ENCODE results near the gene DBX1. TPM values are rescaled to one million over a fixed set of nuclear protein-coding genes. Genes with fewer than 3 reads are reported as not detected.
"Not testable (repeated sequence)": the region's sequence is repeated elsewhere in the genome, so short reads cannot be mapped to it uniquely, and the experiment has no call there.

The DBX1 gene
- total and polyA plus RNA-seq, 3 experiments from 2014 or later: not detected

GRCh38 chr11:20137637-20138036 is 22.6 kb downstream of the DBX1 start:
- H3K27me3 Mint-ChIP-seq: peaks cover 20 to 68% of the 10 kb centered on the region in 2 donors

GRCh38 chr11:20134991-20135736 is 25.1 kb downstream of the DBX1 start:
- H3K4me3 Mint-ChIP-seq: no peak overlapping the region
- H3K9me3 Mint-ChIP-seq: no peaks in the 10 kb centered on the region
- H3K4me1 ChIP-seq (ENCODE audit: insufficient read depth, low read length): no peaks in the 10 kb centered on the region
- H3K4me1 Mint-ChIP-seq: peaks cover 10 to 13% (median 12%) of the 10 kb centered on the region in 3 donors
- H3K27ac Mint-ChIP-seq: no peak overlapping the region
- peaks cover 0 to 1% (median 0%) of the 10 kb centered on the region in 3 donors for H3K36me3 Mint-ChIP-seq
- no peaks in the 10 kb centered on the region for H3K9me3 ChIP-seq (ENCODE audit: low read length)
- peaks cover 20 to 61% of the 10 kb centered on the region in 2 donors for H3K27me3 Mint-ChIP-seq
- H3K27me3 ChIP-seq (ENCODE audit: insufficient read depth, low read length, poor library complexity, severe bottlenecking): peaks cover 6% of the 10 kb centered on the region
- no peak overlapping the region for H3K27ac ChIP-seq (ENCODE audit: low read depth, low read length)
- CTCF ChIA-PET: interaction anchor here (4.3 kb wide), 1 partner anchor 220 kb away, joined by 20 read pairs; no protein-coding TSS in a partner anchor
- no peaks in the 10 kb centered on the region for H3K36me3 ChIP-seq (ENCODE audit: insufficient read depth, low read length)
- no peak overlapping the region for H3K4me3 ChIP-seq (ENCODE audit: low read length)
- no peak for DNase-seq
- POLR2A ChIA-PET: interaction anchor here (0.6 kb wide), 1 partner anchor 31 kb away, joined by 7 read pairs; no protein-coding TSS in a partner anchor

More at GRCh38 chr11:20137637-20138036, 22.6 kb downstream of the DBX1 start:
- no peak overlapping the region for H3K27ac ChIP-seq (ENCODE audit: low read depth, low read length)
- no peaks in the 10 kb centered on the region for H3K27me3 ChIP-seq (ENCODE audit: insufficient read depth, low read length, poor library complexity, severe bottlenecking)
- no peak overlapping the region for H3K4me3 Mint-ChIP-seq
- no peak for DNase-seq
- no peak overlapping the region for H3K4me3 ChIP-seq (ENCODE audit: low read length)
- H3K4me1 Mint-ChIP-seq: peaks cover 0 to 1% (median under 1%) of the 10 kb centered on the region in 3 donors
- H3K36me3 Mint-ChIP-seq: peaks cover 0 to 1% (median 0%) of the 10 kb centered on the region in 3 donors
- H3K9me3 ChIP-seq (ENCODE audit: low read length): no peaks in the 10 kb centered on the region
- no peaks in the 10 kb centered on the region for H3K9me3 Mint-ChIP-seq
- no peaks in the 10 kb centered on the region for H3K36me3 ChIP-seq (ENCODE audit: insufficient read depth, low read length)
- no peak overlapping the region for H3K27ac Mint-ChIP-seq
- CTCF ChIA-PET: interaction anchor here (1.2 kb wide), 1 partner anchor 9 kb away, joined by 3 read pairs; no protein-coding TSS in a partner anchor
- no peaks in the 10 kb centered on the region for H3K4me1 ChIP-seq (ENCODE audit: insufficient read depth, low read length)
- POLR2A ChIA-PET: no interaction called here

GRCh38 chr11:20132667-20133039 is 27.6 kb downstream of the DBX1 start:
- DNase-seq: no peak
- POLR2A ChIA-PET: no interaction called here

GRCh38 chr11:20131788-20132666 is 28.2 kb downstream of the DBX1 start:
- peaks cover 0 to 1% (median 0%) of the 10 kb centered on the region in 3 donors for H3K36me3 Mint-ChIP-seq
- peaks cover 17 to 41% of the 10 kb centered on the region in 2 donors for H3K27me3 Mint-ChIP-seq
- POLR2A ChIA-PET: no interaction called here
- Histone ChIP-seq H3K27ac (ENCODE audit: low read depth, low read length) (no peak overlapping the region), H3K4me3 (ENCODE audit: low read length) (peak overlapping the region; percentile 66), H3K27me3 (ENCODE audit: insufficient read depth, low read length, poor library complexity, severe bottlenecking) (peaks cover 6% of the 10 kb centered on the region), H3K4me1 (ENCODE audit: insufficient read depth, low read length) (no peaks in the 10 kb centered on the region), H3K9me3 (ENCODE audit: low read length) (no peaks in the 10 kb centered on the region), H3K36me3 (ENCODE audit: insufficient read depth, low read length) (no peaks in the 10 kb centered on the region)
- H3K27ac Mint-ChIP-seq: peak overlapping the region in 1 of 8 donors; percentile 24
- H3K4me3 Mint-ChIP-seq: peak overlapping the region; percentile 36 to 80 (median 75)
- H3K9me3 Mint-ChIP-seq: no peaks in the 10 kb centered on the region
- CTCF ChIA-PET: interaction anchor here (0.8 to 4.3 kb wide), 6 partner anchors 9 to 232 kb away, joined by 3 to 20 read pairs (median 4); partner anchors contain the start of gene DBX1
- peaks cover 10 to 13% (median 12%) of the 10 kb centered on the region in 3 donors for H3K4me1 Mint-ChIP-seq
- peak in 3 of 5 donors; percentile 10 to 24 (median 11) for DNase-seq

More at GRCh38 chr11:20132667-20133039, 27.6 kb downstream of the DBX1 start:
- Histone ChIP-seq H3K27ac (ENCODE audit: low read depth, low read length) (no peak overlapping the region), H3K4me1 (ENCODE audit: insufficient read depth, low read length) (no peaks in the 10 kb centered on the region), H3K36me3 (ENCODE audit: insufficient read depth, low read length) (no peaks in the 10 kb centered on the region), H3K4me3 (ENCODE audit: low read length) (peak overlapping the region; percentile 66), H3K9me3 (ENCODE audit: low read length) (no peaks in the 10 kb centered on the region), H3K27me3 (ENCODE audit: insufficient read depth, low read length, poor library complexity, severe bottlenecking) (peaks cover 6% of the 10 kb centered on the region)
- peak overlapping the region; percentile 36 to 80 (median 75) for H3K4me3 Mint-ChIP-seq
- CTCF ChIA-PET: interaction anchor here (0.8 to 4.3 kb wide), 6 partner anchors 8 to 232 kb away, joined by 3 to 20 read pairs (median 4); partner anchors contain the start of gene DBX1
- no peak overlapping the region for H3K27ac Mint-ChIP-seq
- H3K27me3 Mint-ChIP-seq: peaks cover 17 to 41% of the 10 kb centered on the region in 2 donors
- peaks cover 10 to 13% (median 12%) of the 10 kb centered on the region in 3 donors for H3K4me1 Mint-ChIP-seq
- H3K36me3 Mint-ChIP-seq: peaks cover 0 to 1% (median 0%) of the 10 kb centered on the region in 3 donors
- H3K9me3 Mint-ChIP-seq: no peaks in the 10 kb centered on the region

GRCh38 chr11:20129665-20130064 is 30.6 kb downstream of the DBX1 start:
- ChIA-PET CTCF (interaction anchor here (1.0 to 3.5 kb wide), 4 partner anchors 8 to 224 kb away, joined by 3 to 61 read pairs (median 4); no protein-coding TSS in a partner anchor), POLR2A (no interaction called here)
- Histone ChIP-seq H3K36me3 (ENCODE audit: insufficient read depth, low read length) (no peaks in the 10 kb centered on the region), H3K9me3 (ENCODE audit: low read length) (no peaks in the 10 kb centered on the region), H3K4me1 (ENCODE audit: insufficient read depth, low read length) (no peaks in the 10 kb centered on the region), H3K27ac (ENCODE audit: low read depth, low read length) (no peak overlapping the region), H3K27me3 (ENCODE audit: insufficient read depth, low read length, poor library complexity, severe bottlenecking) (peaks cover 6% of the 10 kb centered on the region), H3K4me3 (ENCODE audit: low read length) (no peak overlapping the region)
- Mint-ChIP-seq H3K4me3 (no peak overlapping the region), H3K36me3 (no peaks in the 10 kb centered on the region), H3K27me3 (peaks cover 17 to 26% of the 10 kb centered on the region in 2 donors), H3K9me3 (no peaks in the 10 kb centered on the region), H3K4me1 (peaks cover 10 to 13% (median 12%) of the 10 kb centered on the region in 3 donors), H3K27ac (peak overlapping the region in 1 of 8 donors; percentile 8)
- DNase-seq: no peak

GRCh38 chr11:20128528-20128825 is 31.8 kb downstream of the DBX1 start:
- H3K4me3 Mint-ChIP-seq; H3K36me3 ChIP-seq (ENCODE audit: insufficient read depth, low read length); H3K4me3 ChIP-seq (ENCODE audit: low read length); POLR2A ChIA-PET; DNase-seq; H3K27me3 ChIP-seq (ENCODE audit: insufficient read depth, low read length, poor library complexity, severe bottlenecking); H3K9me3 ChIP-seq (ENCODE audit: low read length); H3K27ac ChIP-seq (ENCODE audit: low read depth, low read length); H3K9me3 Mint-ChIP-seq; H3K27ac Mint-ChIP-seq; H3K36me3 Mint-ChIP-seq; H3K4me1 ChIP-seq (ENCODE audit: insufficient read depth, low read length): not testable (repeated sequence)
- Mint-ChIP-seq H3K4me1 (peaks cover 10 to 13% (median 12%) of the 10 kb centered on the region in 3 donors), H3K27me3 (peaks cover 12 to 15% of the 10 kb centered on the region in 2 donors)
- CTCF ChIA-PET: interaction anchor here (0.8 to 3.5 kb wide), 20 partner anchors 9 to 482 kb away, joined by 3 to 61 read pairs (median 4); partner anchors contain the start of gene HTATIP2

- peak; percentile 42 to 79 (median 56) for DNase-seq
- Histone ChIP-seq H3K36me3 (ENCODE audit: insufficient read depth, low read length) (no peaks in the 10 kb centered on the region), H3K27me3 (ENCODE audit: insufficient read depth, low read length, poor library complexity, severe bottlenecking) (peaks cover 6% of the 10 kb centered on the region), H3K27ac (ENCODE audit: low read depth, low read length) (no peak overlapping the region), H3K4me3 (ENCODE audit: low read length) (no peak overlapping the region), H3K4me1 (ENCODE audit: insufficient read depth, low read length) (no peaks in the 10 kb centered on the region), H3K9me3 (ENCODE audit: low read length) (no peaks in the 10 kb centered on the region)
- H3K4me1 Mint-ChIP-seq: peaks cover 10 to 13% (median 12%) of the 10 kb centered on the region in 3 donors
- ChIA-PET POLR2A (no interaction called here), CTCF (interaction anchor here (0.7 to 3.5 kb wide), 22 partner anchors 9 to 483 kb away, joined by 3 to 61 read pairs (median 4); partner anchors contain the start of gene HTATIP2)
- H3K36me3 Mint-ChIP-seq: no peaks in the 10 kb centered on the region
- no peak overlapping the region for H3K27ac Mint-ChIP-seq
- H3K4me3 Mint-ChIP-seq: no peak overlapping the region
- H3K27me3 Mint-ChIP-seq: peaks cover 10 to 12% of the 10 kb centered on the region in 2 donors
- no peaks in the 10 kb centered on the region for H3K9me3 Mint-ChIP-seq
Measured at GRCh38 chr11:20127671-20128527, 32.4 kb downstream of the DBX1 start.

Measured in CD8-positive, alpha-beta memory T cell (primary cell).